ENCODE results near the gene PNO1. TPM values are rescaled to one million over a fixed set of nuclear protein-coding genes. Genes with fewer than 3 reads are reported as not detected.
A peak's percentile ranks its signal among the peaks of the same experiment; 100 is the strongest.
"Not testable (repeated sequence)": the region's sequence is repeated elsewhere in the genome, so short reads cannot be mapped to it uniquely, and the experiment has no call there.

The PNO1 gene
- 10 to 100 TPM; 12.8 to 15.9 TPM for total RNA-seq
- long read RNA-seq, donor 1, transcript PNO1-201 (7 exons, 2,286 nt): major isoform, 11 of 12 reads
- long read RNA-seq, donor 1, partial matches to known transcripts: 0 of 12 reads
- long read RNA-seq, donor 1, other reads (novel, unspliced or antisense): 1 of 12 reads
- long read RNA-seq, donor 2, transcript PNO1-201 (7 exons, 2,286 nt): major isoform, 72 of 77 reads
- long read RNA-seq, donor 2, partial matches to known transcripts: 2 of 77 reads
- long read RNA-seq, donor 2, other reads (novel, unspliced or antisense): 3 of 77 reads

DNA sequence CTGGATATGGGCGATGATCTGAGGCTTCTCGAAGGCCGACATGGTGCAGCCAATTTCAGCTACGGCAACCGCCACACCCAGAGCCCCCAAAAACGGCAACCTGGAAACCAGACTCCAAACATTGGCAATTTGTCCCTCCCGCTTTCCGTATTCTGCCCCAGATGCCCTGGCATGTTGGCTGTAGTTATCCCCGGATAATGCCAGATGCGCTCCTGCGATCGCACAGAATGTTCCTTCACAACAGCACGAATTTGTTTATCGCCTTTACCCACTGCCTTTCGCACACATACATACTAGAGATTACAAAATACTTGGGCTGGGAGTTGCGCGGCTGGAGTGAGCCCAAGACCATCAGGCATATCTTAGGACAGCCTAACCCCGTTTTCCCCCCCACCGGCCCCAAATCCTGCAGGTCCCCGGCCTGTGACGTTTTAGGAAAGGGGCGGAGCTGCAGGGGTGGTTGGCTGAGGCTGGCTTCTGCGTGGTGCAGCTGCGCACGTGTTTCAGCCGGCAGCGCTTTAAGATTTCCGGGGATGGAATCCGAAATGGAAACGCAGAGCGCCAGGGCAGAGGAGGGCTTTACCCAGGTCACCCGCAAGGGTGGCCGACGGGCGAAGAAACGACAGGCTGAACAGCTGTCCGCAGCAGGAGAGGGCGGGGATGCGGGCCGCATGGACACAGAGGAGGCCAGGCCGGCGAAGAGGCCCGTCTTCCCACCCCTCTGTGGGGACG is at the start of gene PNO1:
Gene PNO1, plus strand, starts transcription at position 487 of the 732 bp plus-strand sequence. Its CDS starts 47 bp downstream, at position 534.
- DNase-seq (ENCODE audit: low spot score): peak; percentile 98
- intact Hi-C loops (cut with DNase I): no loop called here

DNA sequence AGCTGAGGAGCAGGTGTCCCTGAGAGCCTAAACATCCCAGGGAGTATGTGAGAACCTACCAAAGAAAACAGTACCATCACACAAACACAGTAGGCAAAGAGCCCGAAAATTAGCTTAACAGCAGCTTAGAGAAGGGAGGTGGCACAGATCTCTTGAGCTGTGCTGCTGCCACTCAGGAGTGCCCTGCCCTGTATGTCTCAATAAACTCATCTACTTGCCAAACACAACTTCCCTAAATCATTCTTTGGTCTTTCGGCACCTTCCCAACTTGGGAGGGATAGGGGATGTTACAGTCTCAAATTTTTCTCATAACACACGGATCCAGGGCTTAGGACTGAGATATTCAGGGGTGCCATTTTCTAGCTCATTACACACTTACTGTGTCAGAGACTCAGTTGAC is 49.6 kb upstream of the PNO1 start:
- intact Hi-C loops (cut with DNase I): no loop called here
- no peak for DNase-seq (ENCODE audit: low spot score)

DNA sequence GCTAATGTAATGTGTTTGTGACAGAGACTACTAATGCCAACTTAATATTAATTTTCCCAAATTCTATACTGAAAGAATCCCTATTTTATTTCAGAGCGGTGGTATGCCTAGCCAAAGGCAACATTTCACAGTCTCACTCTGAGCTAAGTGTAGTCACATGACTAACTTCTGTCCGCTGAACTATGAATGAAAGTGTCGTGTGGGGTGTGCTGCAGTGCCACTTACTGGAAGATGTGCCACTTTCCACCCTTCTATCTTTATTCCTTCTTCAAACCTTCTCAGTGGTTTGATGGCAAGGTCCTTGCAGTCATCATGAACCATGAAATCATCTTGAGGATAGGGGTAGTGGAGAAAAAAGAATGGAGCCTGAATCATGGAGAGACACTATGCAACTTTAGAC is 47.6 kb upstream of the PNO1 start:
- no peak for DNase-seq (ENCODE audit: low spot score)
- intact Hi-C loops (cut with DNase I): no loop called here

DNA sequence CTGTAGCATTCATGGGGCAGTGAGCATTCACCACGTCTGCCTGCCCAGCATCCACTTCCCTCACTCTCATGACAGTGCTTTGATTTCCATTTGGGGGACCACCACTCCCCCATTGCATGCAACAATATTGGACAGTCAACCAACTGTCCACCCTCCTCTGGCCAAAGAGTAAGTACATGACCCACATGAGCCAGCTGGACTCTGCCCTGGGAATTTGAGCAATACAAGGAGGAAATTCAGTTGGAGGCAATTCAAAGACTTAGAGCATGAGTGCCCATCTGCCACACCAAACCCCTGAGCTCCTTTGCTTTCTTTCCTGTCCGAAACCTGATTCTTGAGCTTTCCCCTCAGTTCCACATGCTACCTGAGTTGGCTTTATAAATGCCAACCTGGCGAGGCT is 41.7 kb upstream of the PNO1 start:
- intact Hi-C loops (cut with DNase I): no loop called here
- no peak for DNase-seq (ENCODE audit: low spot score)

DNA sequence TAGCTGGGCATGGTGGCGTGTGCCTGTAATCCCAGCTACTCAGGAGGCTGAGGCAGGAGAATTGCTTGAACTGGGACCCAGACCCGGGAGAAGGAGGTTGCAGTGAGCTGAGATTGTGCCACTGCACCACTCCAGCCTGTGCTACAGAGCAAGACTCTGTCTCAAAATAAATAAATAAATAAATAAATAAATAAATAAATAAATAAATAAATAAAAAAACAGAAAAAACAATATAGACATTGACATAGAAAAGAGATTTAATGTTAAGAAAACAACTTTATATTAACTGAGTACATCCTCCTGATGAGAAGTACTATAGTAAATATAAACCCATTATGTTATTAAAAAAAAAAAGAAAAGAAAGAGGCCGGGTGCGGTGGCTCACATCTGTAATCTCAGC is 39.8 kb upstream of the PNO1 start:
- intact Hi-C loops (cut with DNase I); DNase-seq (ENCODE audit: low spot score): not testable (repeated sequence)

DNA sequence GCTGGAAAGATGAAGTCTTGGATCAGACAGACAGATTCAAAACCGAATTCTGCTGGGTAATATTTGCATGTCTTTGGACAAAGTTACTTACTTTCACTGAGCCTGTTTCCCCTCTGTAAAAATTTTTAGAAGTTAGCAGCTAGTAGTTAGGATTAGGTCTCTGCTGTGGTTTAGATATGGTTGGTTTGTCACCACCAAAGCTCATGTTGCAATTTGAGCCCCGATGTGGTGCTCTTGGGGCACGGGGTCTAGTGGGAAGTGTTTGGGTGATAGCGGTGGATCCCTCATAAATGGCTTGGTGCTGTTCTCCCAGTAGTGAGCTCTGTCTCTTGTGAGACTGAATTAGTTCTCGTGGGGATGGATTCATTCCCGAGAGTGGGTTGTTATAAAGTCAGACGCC is 38.9 kb upstream of the PNO1 start:
- no peak for DNase-seq (ENCODE audit: low spot score)
- intact Hi-C loops (cut with DNase I): no loop called here

DNA sequence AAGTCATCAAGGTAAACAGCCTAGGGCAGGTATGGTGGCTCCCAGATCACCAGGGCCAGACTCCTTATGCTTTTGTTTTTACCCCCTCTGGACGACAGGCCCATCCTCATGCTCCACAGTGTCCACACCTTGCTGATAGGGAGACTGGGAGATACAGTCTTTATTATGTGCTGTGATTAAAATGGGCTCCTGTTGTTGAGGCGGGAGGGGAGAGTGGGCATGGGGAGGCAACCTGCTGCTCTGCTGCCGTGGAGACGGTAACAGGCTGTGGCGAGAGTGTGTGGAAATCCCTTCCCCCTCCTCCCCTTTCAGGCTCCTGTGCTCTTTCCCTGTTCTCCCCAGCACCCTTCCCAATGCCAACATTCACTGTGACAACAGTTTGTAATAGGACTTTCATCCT is 38.2 kb upstream of the PNO1 start:
- no peak for DNase-seq (ENCODE audit: low spot score)
- intact Hi-C loops (cut with DNase I): no loop called here

DNA sequence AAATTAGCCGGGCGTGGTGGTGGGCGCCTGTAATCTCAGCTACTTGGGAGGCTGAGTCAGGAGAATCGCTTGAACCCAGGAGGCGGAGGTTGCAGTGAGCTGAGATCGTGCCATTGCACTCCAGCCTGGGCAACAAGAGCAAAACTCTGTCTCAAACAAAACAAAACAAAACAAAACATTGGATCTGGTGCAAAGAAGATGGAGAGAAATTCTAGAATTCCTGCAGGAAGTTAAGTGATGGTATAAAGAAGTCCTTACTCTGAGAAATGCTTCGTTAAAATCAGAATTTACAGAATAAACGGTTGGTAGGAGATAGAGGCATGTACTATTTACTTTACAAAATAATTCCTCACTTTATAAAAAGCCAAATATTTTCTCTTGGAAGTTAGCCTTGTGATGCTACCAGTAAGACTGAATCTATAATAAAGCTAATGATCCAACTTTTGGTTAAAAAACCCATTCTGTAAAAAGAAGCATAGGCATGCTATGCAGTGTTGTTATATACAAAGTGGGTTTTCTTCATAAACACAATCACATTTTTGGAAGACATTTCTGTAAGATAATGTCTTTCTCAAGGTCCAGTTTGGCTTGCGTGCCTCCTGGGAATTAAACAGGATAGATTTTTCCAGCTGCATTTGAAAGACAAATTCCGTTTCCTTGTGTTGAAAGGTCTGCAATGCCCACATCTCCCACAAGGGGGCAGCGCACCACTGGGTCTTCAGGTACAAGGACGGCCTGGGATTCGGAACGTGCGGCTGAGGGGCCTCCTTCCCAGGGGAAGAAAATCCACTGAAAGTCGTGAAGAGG is 35.6 kb upstream of the PNO1 start:
- DNase-seq (ENCODE audit: low spot score): peak; percentile 95
- intact Hi-C loops (cut with DNase I): loop anchor here in 1 of 2 donors (10.0 kb wide), 1 partner anchor 323 kb away; no protein-coding TSS in a partner anchor

DNA sequence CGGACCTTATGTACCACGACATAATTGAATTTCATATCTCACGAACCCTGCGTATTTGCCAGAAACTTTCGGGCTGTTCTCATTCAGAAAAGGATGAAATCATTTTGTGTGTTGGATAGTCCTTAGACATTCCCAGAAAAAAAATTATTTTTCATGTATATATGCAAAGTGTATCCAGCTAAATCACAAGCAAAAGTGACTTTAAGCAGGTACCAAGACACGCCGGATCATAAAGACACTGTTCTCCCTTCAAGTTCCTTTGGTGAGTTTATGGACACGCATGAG is 35.1 kb upstream of the PNO1 start:
- intact Hi-C loops (cut with DNase I): loop anchor here in 1 of 2 donors (10.0 kb wide), 1 partner anchor 322 kb away; no protein-coding TSS in a partner anchor

DNA sequence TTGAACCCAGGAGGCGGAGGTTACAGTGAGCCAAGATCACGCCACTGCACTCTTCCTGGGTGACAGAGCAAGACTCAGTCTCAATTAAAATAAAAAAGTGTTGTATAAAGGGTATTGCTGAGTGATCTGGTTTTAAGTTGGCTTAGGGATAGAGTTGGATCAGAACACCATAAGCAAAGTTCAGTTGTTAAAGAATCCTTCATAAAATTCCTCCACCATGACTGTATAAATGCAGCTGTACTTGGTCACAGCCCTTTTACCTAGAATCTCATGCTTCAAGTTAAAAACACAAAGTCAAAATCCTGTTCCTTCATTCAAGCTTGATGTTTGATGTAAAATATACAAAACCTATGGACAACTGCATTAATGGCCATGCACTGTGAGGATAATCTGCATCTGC is 33.4 kb upstream of the PNO1 start:
- intact Hi-C loops (cut with DNase I): loop anchor here in 1 of 2 donors (10.0 kb wide), 1 partner anchor 320 kb away; no protein-coding TSS in a partner anchor
- DNase-seq (ENCODE audit: low spot score): no peak

More for the DNA sequence above, 35.1 kb upstream of the PNO1 start:
- DNase-seq (ENCODE audit: low spot score): no peak

DNA sequence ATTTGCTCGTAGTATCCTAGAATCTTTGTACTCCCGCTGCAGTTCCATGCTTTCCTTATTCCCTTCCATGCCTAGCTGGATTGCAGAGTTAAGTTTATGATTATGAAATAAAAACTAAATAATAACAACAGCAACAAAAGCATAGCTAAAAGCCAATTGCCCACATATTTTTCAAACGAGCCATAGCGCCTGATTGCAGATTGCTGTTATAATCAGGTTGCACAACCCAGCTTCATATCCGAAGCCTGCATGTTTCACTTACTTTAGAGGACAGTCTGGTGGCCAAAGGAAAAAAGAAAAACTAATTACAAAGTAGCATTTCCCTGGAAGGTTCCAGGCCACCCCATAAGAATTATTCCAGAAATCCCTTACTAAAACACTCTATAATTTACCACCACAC is 31.9 kb upstream of the PNO1 start:
- intact Hi-C loops (cut with DNase I): loop anchor here in 1 of 2 donors (5.0 to 10.0 kb wide), 2 partner anchors 156 to 319 kb away; no protein-coding TSS in a partner anchor
- no peak for DNase-seq (ENCODE audit: low spot score)

DNA sequence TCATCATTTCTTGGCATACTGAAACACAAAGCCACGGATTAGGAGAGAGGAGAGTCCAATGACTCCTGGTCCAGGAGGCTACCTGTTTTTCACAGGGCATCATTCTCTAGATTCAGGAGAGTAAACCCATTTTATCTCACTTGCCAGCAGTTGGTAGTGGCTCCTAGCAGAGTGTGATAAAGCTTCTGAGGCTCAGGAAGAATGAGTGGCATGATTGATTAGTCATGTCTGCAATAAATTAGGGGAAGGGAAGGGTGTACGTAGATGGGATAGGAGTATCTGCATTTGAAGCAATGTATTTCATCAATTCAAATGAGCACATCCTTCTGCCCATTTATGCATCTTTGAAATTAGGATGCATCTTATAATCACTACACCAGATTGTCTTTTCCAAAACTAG is 31.1 kb upstream of the PNO1 start:
- no peak for DNase-seq (ENCODE audit: low spot score)
- intact Hi-C loops (cut with DNase I): loop anchor here in 1 of 2 donors (5.0 to 10.0 kb wide), 2 partner anchors 156 to 318 kb away; no protein-coding TSS in a partner anchor

DNA sequence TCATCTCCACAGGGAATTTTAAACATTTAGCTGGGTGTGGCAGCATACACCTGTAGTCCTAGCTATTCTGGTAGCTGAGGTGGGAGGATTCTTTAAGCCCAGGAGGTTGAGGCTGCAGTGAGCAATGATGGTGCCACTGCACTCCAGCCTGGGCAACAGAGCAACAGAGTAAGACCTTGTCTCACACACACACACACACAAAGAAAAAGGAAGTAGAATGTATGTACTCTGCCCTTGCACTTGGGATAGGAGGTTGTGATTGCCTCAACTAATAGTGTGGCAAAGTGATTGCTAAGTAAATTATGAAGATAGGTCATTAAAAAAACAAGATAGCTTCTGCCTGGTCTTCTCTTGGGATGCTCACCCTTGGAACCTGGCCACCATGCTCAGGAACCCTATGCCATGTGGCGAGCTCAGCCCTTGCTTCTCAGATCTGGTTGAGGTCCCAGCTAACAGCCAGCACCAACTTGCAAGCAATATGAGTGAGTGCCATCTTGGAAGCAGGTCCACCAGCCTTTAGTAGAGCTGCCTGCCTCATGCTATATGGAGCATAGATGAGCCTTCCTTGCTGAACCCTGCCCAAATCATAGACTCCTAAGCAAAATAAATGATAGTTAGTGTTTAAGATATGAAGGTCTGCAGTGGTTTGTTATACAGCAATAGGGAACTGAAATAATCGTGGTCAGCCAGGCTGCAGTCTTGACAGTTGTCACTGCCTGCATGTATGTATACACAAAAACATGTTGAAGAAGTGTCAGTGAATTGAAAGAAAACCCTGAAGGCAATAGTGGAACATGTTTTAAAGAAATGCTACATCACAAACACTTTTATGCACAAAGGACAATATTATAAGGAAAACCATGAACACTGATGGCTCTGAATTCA is 30.1 kb upstream of the PNO1 start:
- no peak for DNase-seq (ENCODE audit: low spot score)
- intact Hi-C loops (cut with DNase I): loop anchor here in 1 of 2 donors (5.0 to 10.0 kb wide), 2 partner anchors 155 to 317 kb away; no protein-coding TSS in a partner anchor

DNA sequence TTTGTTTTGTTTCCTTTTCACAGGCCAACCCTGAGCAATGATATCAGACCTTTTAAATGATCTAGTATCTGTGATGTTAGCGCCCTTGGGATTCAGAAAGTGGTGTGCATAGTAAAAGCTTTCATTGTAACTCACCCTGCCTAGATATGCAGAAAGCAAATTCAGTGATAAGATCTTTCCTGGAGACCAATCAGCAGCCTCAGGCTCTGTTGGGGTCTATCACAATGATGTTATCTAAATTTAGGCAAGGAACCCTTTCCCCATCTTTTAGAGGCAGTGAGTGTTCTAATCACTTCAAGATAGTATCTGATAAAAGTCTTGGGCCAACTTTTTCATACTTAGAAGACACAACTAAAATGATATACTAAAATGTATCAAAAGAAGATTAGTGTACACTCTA is 23.6 kb upstream of the PNO1 start:
- intact Hi-C loops (cut with DNase I): no loop called here
- no peak for DNase-seq (ENCODE audit: low spot score)

DNA sequence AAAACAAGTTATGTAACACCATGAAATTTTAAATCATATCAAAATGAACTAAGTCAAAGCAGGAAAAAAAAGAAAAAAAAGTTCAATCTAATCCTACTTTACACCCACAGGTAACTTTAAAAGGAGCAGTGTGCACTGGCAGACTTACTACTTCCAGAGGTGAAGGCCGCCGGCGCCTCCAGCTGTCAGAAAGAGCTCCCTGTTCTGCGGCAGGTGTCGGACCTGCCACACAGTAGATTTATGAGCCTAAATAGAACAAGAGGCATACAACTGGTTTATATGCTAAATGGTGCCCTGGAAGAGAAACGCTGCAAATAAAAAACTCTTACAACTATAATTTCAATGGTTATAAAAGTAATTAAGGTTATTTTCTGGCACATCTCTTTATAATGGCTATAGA is 23.1 kb upstream of the PNO1 start:
- no peak for DNase-seq (ENCODE audit: low spot score)
- intact Hi-C loops (cut with DNase I): no loop called here

DNA sequence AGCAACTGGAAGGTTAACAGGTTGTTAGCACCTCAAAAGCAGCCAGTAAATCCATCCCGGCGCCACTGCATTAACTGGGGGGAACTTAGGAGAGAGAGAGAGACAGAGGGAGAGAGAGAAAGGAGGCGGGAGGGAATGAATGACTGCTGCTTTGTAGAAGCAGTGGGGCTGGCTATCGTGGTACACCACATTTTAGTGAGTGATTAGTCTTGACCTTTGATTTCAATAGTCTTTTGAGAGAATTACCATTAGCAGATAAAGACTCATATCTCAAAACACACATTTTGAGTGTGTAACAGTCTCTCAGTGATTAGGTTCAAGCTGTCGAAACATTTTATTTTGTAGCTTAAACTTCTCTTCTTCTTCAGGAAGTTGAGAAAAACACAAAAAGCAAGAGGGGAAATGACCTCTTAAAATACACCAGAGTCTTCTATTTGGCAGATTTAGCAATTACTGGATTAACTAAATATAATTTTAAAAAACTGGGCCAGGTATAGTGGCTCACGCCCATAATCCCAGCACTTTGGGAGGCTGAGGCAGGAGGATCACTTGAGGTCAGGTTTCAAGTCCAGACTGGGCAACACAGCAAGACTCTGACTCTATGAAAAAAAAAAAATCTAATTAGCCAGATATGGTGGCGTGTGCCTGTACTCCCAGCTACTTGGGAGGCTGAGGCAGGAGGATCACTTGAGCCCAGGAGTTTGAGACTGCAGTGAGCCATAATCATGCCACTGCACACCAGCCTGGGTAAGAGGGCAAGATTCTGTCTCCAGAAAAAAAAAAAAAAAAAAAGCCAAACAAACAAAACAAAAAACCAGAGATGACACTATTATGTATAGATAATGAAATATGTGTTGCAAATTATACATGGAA is 22.0 kb upstream of the PNO1 start:
- DNase-seq (ENCODE audit: low spot score): no peak
- intact Hi-C loops (cut with DNase I): no loop called here

DNA sequence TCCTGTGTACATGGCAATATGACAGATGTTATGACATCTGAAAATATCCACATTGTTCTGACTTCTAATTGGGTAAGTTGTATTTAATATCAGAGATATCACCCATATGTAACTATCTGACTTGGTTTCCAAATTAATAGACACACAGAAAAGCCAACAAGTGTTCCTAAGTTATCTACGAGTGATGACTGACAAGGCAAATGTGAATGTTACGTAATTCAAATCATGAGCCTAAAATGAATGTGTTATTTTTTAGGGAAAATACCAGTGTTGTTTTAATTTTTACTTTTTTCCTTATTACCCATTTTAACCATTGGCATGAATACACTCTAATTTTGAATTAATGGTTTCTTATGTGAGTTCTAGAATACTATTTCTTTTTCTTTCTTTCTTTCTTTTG is 15.8 kb upstream of the PNO1 start:
- intact Hi-C loops (cut with DNase I): no loop called here

DNA sequence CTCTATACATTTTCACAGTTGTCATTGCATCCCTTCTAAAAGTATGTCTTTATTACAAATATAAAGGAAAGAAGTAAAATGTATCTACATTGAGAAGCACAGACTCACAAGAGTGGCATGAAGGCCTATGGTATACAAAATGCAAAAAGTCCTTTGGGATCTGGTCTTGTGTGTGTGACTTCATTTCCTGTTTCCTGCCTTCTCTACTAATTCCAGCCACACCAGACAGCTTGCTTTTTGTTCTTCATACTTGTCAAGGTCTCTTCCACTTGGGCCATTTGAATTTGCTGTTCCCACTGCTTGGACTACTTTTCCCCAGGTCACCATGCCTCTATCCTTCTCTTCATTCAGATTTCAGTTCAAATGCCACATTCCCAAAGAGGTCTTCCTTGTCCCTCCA is 6.7 kb upstream of the PNO1 start:
- intact Hi-C loops (cut with DNase I): no loop called here
- no peak for DNase-seq (ENCODE audit: low spot score)

More for the DNA sequence above, 15.8 kb upstream of the PNO1 start:
- no peak for DNase-seq (ENCODE audit: low spot score)
